GM21381 (cell line): Measurements from ENCODE around the gene SLC22A31.
A peak's percentile ranks its signal among the peaks of the same experiment; 100 is the strongest.
"Not testable (repeated sequence)": the region's sequence is repeated elsewhere in the genome, so short reads cannot be mapped to it uniquely, and the experiment has no call there.

ENCODE experiments used
- ATAC-seq: cut with Tn5 transposase; IDR thresholded peaks from one replicate; pipeline ENCODE4 v1.9.1; 2021; ENCODE audit warnings: mild to moderate bottlenecking, moderate library complexity; ENCODE audit not compliant: unreplicated experiment

SLC22A31 gene

GRCh38 chr16:89200124-89200849, at the start of gene SLC22A31:
Gene SLC22A31, minus strand, starts transcription at chr16:89200537. Its CDS starts 36 bp downstream, at chr16:89200501.
- no peak for ATAC-seq

GRCh38 chr16:89248196-89248982, 48.1 kb upstream of the SLC22A31 start:
- ATAC-seq, result no peak

- ATAC-seq, result not testable (repeated sequence)
Measured at GRCh38 chr16:89247734-89248075, 47.4 kb upstream of the SLC22A31 start.

DNA sequence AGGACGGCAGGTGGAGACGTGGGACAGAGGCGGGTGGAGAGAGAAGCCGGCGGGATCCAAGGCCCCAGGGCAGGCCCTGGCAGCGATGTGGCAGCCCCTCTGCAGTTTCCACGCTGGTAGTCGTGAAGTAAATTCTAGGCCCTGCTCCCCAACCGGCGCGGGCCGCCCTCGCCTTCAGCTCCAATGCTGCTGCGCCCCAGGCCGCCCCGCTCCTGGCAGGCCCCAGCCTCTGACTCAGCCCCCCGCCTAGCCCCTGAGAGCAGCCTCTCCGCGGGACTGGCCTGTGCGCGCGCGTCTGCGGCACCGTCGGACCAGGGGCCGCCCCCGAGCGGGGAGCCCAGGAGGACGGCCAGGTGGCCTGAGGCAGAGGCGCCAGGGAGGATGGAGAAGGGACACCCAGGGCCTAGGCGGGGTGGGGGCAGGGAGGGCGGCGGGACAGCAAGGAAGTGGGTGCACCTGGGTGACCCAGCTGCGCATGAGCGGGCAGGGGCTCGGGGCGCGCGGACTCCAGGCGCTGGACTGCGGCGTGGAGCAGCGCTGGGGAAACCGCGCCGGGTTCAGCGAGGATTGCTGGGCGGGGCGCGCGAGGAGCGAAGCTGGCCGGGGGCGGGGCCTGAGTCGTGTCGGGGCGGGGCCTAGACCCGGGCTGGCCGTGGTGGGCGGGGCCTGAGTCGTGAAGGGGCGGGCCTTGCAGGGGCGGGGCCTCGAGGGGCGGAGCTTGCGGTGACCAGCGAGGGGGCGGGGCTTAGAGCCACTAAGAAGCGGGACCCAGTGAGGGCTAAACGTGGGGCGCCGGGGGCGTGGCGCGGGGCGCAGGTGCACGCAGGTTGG, 46.8 kb upstream of the SLC22A31 start:
- ATAC-seq, result peak; percentile 76

- ATAC-seq, result no peak
Measured at GRCh38 chr16:89246383-89246902, 46.1 kb upstream of the SLC22A31 start.

- ATAC-seq, result no peak
Measured at GRCh38 chr16:89244754-89245153, 44.4 kb upstream of the SLC22A31 start.

DNA sequence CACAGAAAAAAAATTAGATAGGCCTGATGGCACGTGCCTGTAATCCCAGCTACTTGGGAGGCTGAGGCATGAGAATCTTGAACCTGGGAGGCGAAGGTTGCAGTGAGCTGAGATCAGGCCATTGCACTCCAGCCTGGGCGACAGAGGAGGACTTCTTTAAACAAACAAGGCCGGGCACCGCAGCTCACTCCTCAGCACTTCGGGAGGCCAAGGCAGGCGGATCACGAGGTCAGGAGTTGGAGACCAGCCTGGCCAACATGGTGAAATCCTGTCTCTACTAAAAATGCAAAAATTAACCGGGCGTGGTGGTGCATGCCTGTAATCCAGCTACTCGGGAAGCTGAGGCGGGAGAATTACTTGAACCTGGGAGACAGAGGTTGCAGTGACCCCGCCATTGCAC, 43.9 kb upstream of the SLC22A31 start:
- not testable (repeated sequence) for ATAC-seq

- ATAC-seq, result no peak
Measured at GRCh38 chr16:89243664-89244063, 43.3 kb upstream of the SLC22A31 start.

DNA sequence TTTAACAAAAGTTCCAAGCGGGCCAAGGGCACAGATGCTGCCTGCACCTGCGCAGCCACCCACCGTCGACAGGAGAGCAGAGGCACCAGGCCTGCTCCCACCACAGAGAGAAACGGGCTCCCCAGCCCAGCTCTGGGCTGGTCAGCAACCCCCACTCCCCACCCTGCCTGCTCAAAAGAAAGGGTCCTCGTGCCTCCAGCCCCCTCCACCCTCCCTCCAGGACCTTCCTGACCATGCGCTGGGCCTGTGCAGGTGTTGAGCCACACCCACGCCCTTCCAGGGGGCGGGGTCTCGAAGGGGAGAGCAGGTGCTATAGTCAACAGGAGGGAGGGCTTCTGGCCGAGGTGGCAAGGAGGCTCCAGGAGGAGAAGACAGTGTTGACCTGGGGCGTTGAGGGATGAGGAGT, 42.5 kb upstream of the SLC22A31 start:
- no peak for ATAC-seq

GRCh38 chr16:89241187-89242007, 41.1 kb upstream of the SLC22A31 start:
- ATAC-seq, result peak; percentile 54

DNA sequence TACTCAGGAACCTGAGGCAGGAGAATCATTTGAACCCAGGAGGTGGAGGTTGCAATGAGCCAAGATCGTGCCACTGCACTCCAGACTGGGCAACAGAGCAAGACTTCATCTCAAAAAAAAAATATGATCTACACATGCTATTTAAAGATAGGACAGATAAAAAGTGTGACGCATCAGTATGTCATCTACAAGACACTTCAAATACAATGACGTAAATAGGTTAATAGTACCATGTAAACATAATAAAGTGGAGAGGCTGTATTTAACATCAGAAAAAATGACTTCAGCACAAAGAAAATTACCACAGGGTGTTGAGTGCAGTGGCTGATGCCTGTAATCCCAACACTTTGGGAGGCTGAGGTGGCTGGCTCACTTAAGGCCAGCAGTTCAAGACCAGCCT, 37.4 kb upstream of the SLC22A31 start:
- ATAC-seq, result no peak

- ATAC-seq, result no peak
Measured at GRCh38 chr16:89233678-89234490, 33.5 kb upstream of the SLC22A31 start.

- ATAC-seq, result no peak
Measured at GRCh38 chr16:89232107-89232506, 31.8 kb upstream of the SLC22A31 start.

DNA sequence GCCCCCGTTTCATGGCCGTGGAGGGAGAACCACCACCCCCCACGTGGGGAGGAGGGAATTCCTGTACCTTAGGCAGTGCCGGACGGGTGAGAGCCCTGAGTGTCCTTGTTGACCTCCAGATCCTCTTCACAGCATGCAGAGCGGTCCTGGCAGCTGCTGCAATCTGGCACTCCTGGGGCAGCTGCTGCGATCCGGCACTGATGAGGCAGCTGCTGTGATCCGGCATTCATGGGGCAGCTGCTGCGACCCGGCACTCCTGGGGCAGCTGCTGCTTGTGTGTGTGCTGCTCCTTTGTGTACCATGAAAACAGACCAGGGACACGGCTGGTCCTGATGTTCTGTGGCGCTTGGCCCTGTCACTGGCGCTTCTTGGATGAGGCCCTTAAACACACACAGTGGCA, 29.9 kb upstream of the SLC22A31 start:
- no peak for ATAC-seq

DNA sequence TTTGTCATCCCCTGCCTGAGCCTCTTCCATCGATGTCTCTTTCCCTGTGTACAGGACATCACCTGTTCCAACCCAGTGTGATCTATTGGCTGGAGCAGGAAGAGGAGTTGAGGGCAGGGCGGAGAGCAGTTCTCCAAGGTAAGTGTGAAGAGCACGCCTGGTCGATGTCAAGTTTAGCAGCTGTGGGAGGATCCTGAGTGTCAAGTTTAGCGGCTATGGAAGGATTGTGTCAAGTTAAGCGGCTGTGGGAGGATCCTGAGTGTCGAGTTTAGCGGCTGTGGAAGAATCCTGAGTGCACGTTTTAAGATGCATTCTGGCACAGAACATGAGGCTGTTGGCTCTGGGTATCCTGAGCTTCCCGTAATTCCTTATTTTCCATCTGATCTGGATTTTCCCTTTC, 24.3 kb upstream of the SLC22A31 start:
- ATAC-seq, result no peak

DNA sequence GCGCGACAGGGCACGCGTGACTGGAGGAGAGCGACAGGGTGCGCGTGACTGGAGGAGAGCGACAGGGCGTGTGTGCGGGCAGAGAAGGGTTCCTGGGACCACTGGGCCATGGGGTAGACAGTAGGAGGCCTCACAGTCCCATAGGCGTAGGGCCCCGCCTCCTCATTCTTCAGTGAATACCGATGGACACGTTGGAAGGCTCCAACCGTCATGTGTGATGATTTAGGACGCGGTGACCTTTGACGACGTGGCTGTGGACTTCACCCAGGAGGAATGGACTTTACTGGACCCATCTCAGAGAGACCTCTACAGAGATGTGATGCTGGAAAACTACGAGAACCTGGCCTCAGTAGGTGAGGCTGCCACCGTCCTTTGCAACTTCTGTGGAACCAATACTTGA, 22.6 kb upstream of the SLC22A31 start:
- ATAC-seq, result no peak

DNA sequence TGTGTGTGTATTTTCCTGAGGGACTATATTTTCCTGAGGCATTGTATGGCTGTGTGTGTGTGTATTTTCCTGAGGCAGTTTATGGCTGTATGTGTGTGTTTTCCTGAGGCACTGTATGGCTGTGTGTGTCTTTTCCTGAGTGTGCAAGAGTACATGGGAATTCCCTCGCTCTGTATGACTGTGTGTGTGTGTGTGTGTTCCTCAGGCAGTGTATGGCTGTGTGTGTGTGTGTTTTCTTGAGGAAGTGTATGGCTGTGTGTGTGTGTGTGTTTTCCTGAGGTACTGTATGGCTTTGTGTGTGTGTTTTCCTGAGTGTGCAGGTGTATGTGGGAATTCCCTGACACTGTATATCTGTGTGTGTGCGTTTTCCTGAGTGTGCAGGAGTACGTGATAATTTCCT, 21.3 kb upstream of the SLC22A31 start:
- no peak for ATAC-seq

GRCh38 chr16:89219365-89219764, 19.0 kb upstream of the SLC22A31 start:
- no peak for ATAC-seq

DNA sequence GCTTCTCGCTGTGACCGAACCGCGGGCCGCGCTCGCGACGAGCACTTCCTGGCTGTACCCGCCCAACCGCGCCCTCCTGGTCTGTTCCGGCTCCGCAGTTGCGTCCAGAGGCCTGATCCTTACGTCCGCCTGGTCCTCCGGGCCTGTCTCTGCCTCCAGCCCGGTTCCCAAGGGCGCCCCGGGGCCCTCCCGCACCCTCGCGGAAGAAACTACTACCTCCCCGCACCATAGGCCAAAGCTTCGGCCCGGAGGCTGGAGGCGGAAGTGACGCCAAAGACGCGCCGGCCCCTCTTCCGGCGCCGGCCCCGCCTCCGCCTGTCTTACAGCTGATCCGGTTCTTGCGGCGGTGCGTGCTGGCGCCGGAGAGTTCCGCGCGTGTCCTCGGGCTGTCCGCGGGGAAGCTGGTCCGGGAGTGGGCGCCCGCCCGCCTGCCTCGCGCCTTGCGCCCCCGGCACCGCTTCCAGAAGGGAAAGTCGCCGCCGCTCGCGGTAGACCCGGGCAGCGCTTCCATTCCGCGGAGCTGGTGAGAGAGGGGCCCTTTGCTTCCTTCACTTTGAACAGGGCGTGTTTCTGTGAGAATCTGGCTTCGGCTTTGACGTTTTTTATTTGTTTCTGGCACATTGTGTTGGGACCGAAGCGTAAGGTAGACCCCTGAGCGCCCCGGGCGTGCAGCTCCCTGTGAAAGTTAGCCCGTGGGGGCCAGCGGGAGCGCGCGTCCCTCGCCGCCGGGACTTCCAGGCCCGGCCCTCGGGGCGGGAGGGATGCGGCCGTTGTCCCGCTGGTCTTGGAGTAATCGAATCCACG, 17.3 kb upstream of the SLC22A31 start, which contains the start of gene ZNF778:
Gene ZNF778, plus strand, starts transcription at position 316 of the 804 bp plus-strand sequence. CDS start 3,425 bp downstream, outside the sequence.
- peak; percentile 91 for ATAC-seq
